Esophagus squamous epithelium (tissue), 4 donors: Measurements from ENCODE around the gene PTPRT.

Source experiments
- POLR2A ChIP-seq, 4 donors: fragments of 450-650 bp; IDR thresholded peaks; one replicate each; pipeline ENCODE4 v1.6.1; 2017; ENCODE audit warnings: antibody characterized with exemption in 4 of 4, mild to moderate bottlenecking in 4 of 4, moderate library complexity in 3 of 4
- TF ChIP-seq, protein P1 (sequence below), 6 experiments: fragments of 450-650 bp in 4 of 6; fragments of 200-600 bp in 2 of 6; sonication (generic) in 2 of 6; IDR thresholded peaks; one replicate each; pipeline ENCODE4 v1.5.1; 2016 to 2019; ENCODE audit warnings: antibody characterized with exemption in 6 of 6, mild to moderate bottlenecking in 4 of 6, moderate library complexity in 4 of 6

DNA sequence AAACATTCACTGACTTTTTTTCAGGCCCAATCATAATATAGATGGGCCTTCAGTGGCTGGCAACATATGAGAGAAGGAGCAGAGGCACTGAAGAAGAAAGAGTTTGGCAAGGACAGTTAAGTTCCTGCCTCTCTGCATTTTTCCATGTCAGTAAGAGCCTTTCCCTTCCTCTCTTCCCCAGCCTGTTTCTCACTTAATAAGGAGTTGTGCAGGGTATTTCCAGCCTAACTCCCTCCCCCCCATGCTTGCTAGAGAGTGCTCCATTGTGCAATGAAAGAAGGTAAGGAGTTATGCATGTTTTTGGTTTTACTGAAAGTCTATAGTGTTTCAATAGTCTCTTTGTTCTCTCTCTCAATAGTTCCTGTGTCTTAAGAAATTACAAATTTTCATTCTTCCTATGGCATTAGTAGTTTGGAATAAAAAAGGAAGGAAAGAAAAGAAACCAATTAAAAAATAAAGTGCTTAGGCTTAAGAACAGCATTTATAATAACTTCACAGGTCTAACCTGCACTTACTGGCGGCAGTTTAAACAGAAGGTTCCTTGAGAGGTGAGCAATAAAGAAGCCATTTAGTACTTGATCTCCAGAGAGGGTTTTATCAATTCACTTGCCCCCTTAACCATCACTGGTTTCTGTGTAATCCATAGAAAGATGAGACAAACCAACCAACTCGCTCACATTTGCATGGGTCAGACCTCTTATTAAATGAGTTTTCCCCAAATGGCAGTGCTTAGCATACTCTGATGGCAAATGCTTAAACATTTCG, 251.1 kb downstream of the PTPRT start:
- TF ChIP-seq, protein P1, sequence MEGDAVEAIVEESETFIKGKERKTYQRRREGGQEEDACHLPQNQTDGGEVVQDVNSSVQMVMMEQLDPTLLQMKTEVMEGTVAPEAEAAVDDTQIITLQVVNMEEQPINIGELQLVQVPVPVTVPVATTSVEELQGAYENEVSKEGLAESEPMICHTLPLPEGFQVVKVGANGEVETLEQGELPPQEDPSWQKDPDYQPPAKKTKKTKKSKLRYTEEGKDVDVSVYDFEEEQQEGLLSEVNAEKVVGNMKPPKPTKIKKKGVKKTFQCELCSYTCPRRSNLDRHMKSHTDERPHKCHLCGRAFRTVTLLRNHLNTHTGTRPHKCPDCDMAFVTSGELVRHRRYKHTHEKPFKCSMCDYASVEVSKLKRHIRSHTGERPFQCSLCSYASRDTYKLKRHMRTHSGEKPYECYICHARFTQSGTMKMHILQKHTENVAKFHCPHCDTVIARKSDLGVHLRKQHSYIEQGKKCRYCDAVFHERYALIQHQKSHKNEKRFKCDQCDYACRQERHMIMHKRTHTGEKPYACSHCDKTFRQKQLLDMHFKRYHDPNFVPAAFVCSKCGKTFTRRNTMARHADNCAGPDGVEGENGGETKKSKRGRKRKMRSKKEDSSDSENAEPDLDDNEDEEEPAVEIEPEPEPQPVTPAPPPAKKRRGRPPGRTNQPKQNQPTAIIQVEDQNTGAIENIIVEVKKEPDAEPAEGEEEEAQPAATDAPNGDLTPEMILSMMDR (IDR thresholded peaks at IDR 0.05) = no peak
- no peak for TF ChIP-seq POLR2A (IDR thresholded peaks at IDR 0.05)
